ENCODE measurements around the gene PRSS1.
"Not testable (repeated sequence)": the region's sequence is repeated elsewhere in the genome, so short reads cannot be mapped to it uniquely, and the experiment has no call there.

PRSS1 gene

DNA sequence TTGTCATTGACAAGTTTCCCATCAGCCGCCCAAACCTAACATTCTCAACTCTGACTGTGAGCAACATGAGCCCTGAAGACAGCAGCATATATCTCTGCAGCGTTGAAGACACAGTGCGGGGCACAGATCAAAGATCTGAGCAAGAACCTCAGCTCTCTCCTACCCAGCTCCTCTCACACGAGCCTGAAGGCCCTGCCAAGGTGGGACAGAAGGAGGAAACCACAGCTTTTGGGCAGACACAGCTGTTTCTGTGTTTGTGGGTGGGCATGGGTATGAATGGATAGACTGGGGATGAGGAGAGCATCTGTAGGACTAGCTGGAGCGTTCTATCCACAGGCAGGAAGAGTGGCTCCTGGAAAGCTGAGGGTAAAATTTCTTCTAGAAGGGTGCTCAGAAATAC is 8.5 kb upstream of the PRSS1 start:
- Histone ChIP-seq H3K9ac (ENCODE audit: low read length) (no peak overlapping the region), H3K27ac (ENCODE audit: low read length) (no peak overlapping the region), H4K20me1 (ENCODE audit: insufficient read depth, low read length) (no peaks in the 10 kb centered on the region), H3K27me3 (ENCODE audit: low read depth, low read length) (peaks cover 14% of the 10 kb centered on the region), H3K36me3 (replicated peaks; ENCODE audit: low read depth, low read length) (no peaks in the 10 kb centered on the region), H3K79me2 (ENCODE audit: low read length) (no peaks in the 10 kb centered on the region), H3K4me2 (ENCODE audit: low read length) (no peak overlapping the region), H3K4me1 (ENCODE audit: low read length) (peaks cover 10% of the 10 kb centered on the region), H3K9me3 (ENCODE audit: insufficient read depth, low read length) (no peaks in the 10 kb centered on the region), H3K4me3 (ENCODE audit: low read length) (no peak overlapping the region), H2AFZ (ENCODE audit: low read depth, low read length) (no peak overlapping the region)
- TF ChIP-seq CTCF (IDR thresholded peaks at IDR 0.05; ENCODE audit: low read depth, low read length) (no peak), EZH2phosphoT487 (IDR thresholded peaks at IDR 0.05; ENCODE audit: low read depth) (no peak)

GRCh38 chr7:142741932-142742331 is 7.3 kb upstream of the PRSS1 start:
- not testable (repeated sequence) for H3K9me3 ChIP-seq (ENCODE audit: insufficient read depth, low read length); H3K36me3 ChIP-seq (replicated peaks; ENCODE audit: low read depth, low read length); H3K9ac ChIP-seq (ENCODE audit: low read length); H2AFZ ChIP-seq (ENCODE audit: low read depth, low read length); H3K27ac ChIP-seq (ENCODE audit: low read length); H3K79me2 ChIP-seq (ENCODE audit: low read length); H4K20me1 ChIP-seq (ENCODE audit: insufficient read depth, low read length); H3K4me1 ChIP-seq (ENCODE audit: low read length); H3K4me3 ChIP-seq (ENCODE audit: low read length); H3K4me2 ChIP-seq (ENCODE audit: low read length)
- H3K27me3 ChIP-seq (ENCODE audit: low read depth, low read length): peaks cover 14% of the 10 kb centered on the region

GRCh38 chr7:142745091-142745635 is 4.1 kb upstream of the PRSS1 start:
- TF ChIP-seq EZH2phosphoT487 (IDR thresholded peaks at IDR 0.05; ENCODE audit: low read depth): no peak
- no peak for TF ChIP-seq CTCF (IDR thresholded peaks at IDR 0.05; ENCODE audit: low read depth, low read length)
- H3K4me2 ChIP-seq (ENCODE audit: low read length): no peak overlapping the region
- H3K9me3 ChIP-seq (ENCODE audit: insufficient read depth, low read length): no peaks in the 10 kb centered on the region
- no peaks in the 10 kb centered on the region for H3K36me3 ChIP-seq (replicated peaks; ENCODE audit: low read depth, low read length)
- no peak overlapping the region for H3K27ac ChIP-seq (ENCODE audit: low read length)
- H3K4me3 ChIP-seq (ENCODE audit: low read length): no peak overlapping the region
- H3K27me3 ChIP-seq (ENCODE audit: low read depth, low read length): peaks cover 19% of the 10 kb centered on the region
- H3K79me2 ChIP-seq (ENCODE audit: low read length): no peaks in the 10 kb centered on the region
- H3K4me1 ChIP-seq (ENCODE audit: low read length): peaks cover 2% of the 10 kb centered on the region
- H4K20me1 ChIP-seq (ENCODE audit: insufficient read depth, low read length): no peaks in the 10 kb centered on the region
- no peak overlapping the region for H2AFZ ChIP-seq (ENCODE audit: low read depth, low read length)
- H3K9ac ChIP-seq (ENCODE audit: low read length): no peak overlapping the region

DNA sequence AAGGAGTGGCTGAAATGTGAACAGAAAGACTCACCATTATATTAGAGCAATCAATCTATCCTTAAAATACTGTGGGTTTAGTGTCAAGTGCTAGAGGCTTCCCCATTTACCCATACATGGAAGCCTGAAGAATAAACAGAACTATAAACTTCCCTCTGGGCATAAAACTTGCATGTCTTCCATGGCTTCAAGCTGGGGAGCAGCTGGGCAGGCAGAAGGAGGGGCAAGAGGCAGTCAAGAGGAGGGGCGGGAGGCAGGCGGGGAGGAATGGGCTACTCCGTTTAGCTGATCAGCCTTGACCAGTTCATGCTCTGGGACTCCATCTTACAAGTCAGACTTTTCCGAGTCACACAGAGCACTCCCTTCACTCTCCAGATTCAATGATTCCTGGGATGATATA is 3.5 kb upstream of the PRSS1 start:
- Histone ChIP-seq H3K4me1 (ENCODE audit: low read length) (no peaks in the 10 kb centered on the region), H2AFZ (ENCODE audit: low read depth, low read length) (no peak overlapping the region), H3K27ac (ENCODE audit: low read length) (no peak overlapping the region), H4K20me1 (ENCODE audit: insufficient read depth, low read length) (no peaks in the 10 kb centered on the region), H3K4me2 (ENCODE audit: low read length) (no peak overlapping the region), H3K9me3 (ENCODE audit: insufficient read depth, low read length) (no peaks in the 10 kb centered on the region), H3K36me3 (replicated peaks; ENCODE audit: low read depth, low read length) (no peaks in the 10 kb centered on the region), H3K4me3 (ENCODE audit: low read length) (no peak overlapping the region), H3K79me2 (ENCODE audit: low read length) (no peaks in the 10 kb centered on the region), H3K9ac (ENCODE audit: low read length) (no peak overlapping the region), H3K27me3 (ENCODE audit: low read depth, low read length) (peaks cover 23% of the 10 kb centered on the region)
- TF ChIP-seq EZH2phosphoT487 (IDR thresholded peaks at IDR 0.05; ENCODE audit: low read depth): no peak
- TF ChIP-seq CTCF (IDR thresholded peaks at IDR 0.05; ENCODE audit: low read depth, low read length): no peak

- no peak overlapping the region for H3K4me2 ChIP-seq (ENCODE audit: low read length)
Observed at GRCh38 chr7:142746264-142746663, 3.0 kb upstream of the PRSS1 start.

DNA sequence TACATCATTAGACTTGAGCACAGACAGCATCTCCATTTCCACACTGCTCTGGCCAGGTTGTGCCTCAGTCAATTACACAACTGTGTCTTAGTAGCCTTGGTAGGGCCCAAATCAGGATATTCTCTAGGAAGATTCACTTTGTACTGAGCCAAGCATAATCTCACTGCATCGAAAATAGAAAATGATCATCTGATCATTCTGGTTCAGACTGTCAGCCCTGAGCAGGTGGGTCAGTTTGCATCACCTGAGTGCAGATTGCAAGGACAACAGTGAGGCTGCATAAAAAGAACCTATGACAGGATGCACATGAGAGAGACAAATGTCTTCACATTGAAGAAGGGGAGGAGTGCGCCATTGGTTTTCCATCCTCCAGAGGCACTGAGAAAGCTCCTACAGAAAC is 862 bp upstream of the PRSS1 start:
- not testable (repeated sequence) for H3K9me3 ChIP-seq (ENCODE audit: insufficient read depth, low read length); H3K36me3 ChIP-seq (replicated peaks; ENCODE audit: low read depth, low read length); H3K79me2 ChIP-seq (ENCODE audit: low read length); H4K20me1 ChIP-seq (ENCODE audit: insufficient read depth, low read length); H3K4me1 ChIP-seq (ENCODE audit: low read length); H3K27ac ChIP-seq (ENCODE audit: low read length); H3K4me2 ChIP-seq (ENCODE audit: low read length); H3K4me3 ChIP-seq (ENCODE audit: low read length); H3K9ac ChIP-seq (ENCODE audit: low read length); H2AFZ ChIP-seq (ENCODE audit: low read depth, low read length)
- H3K27me3 ChIP-seq (ENCODE audit: low read depth, low read length): peaks cover 26% of the 10 kb centered on the region

More at GRCh38 chr7:142746264-142746663, 3.0 kb upstream of the PRSS1 start:
- no peak overlapping the region for H3K27ac ChIP-seq (ENCODE audit: low read length)
- no peaks in the 10 kb centered on the region for H3K36me3 ChIP-seq (replicated peaks; ENCODE audit: low read depth, low read length)
- H3K9ac ChIP-seq (ENCODE audit: low read length): no peak overlapping the region
- no peak for TF ChIP-seq CTCF (IDR thresholded peaks at IDR 0.05; ENCODE audit: low read depth, low read length)
- no peak for TF ChIP-seq EZH2phosphoT487 (IDR thresholded peaks at IDR 0.05; ENCODE audit: low read depth)
- H3K79me2 ChIP-seq (ENCODE audit: low read length): no peaks in the 10 kb centered on the region
- no peak overlapping the region for H3K4me3 ChIP-seq (ENCODE audit: low read length)
- H3K27me3 ChIP-seq (ENCODE audit: low read depth, low read length): peaks cover 19% of the 10 kb centered on the region
- H3K4me1 ChIP-seq (ENCODE audit: low read length): no peaks in the 10 kb centered on the region
- H2AFZ ChIP-seq (ENCODE audit: low read depth, low read length): no peak overlapping the region
- H4K20me1 ChIP-seq (ENCODE audit: insufficient read depth, low read length): no peaks in the 10 kb centered on the region
- H3K9me3 ChIP-seq (ENCODE audit: insufficient read depth, low read length): no peaks in the 10 kb centered on the region
